C4-2B (cell line): ENCODE results near the gene CC2D1B.
A peak's percentile ranks its signal among the peaks of the same experiment; 100 is the strongest.

Source experiments
- H3K27ac ChIP-seq: fragments of 450-650 bp; 2 replicates; pipeline ENCODE4 v1.5.1; 2017
- CTCF ChIP-seq: fragments of 450-650 bp; conservative IDR thresholded peaks from 2 replicates; pipeline ENCODE4 v1.5.1; 2017; ENCODE audit warnings: mild to moderate bottlenecking
- ZFX ChIP-seq: fragments of 450-650 bp; IDR thresholded peaks from 2 replicates; pipeline ENCODE4 v1.6.1; 2017

Gene CC2D1B

GRCh38 chr1:52367272-52367671, 1.3 kb upstream of the CC2D1B start:
- H3K27ac ChIP-seq, result peak overlapping the region; percentile 89; the same call in 1 of the 2 replicates

DNA sequence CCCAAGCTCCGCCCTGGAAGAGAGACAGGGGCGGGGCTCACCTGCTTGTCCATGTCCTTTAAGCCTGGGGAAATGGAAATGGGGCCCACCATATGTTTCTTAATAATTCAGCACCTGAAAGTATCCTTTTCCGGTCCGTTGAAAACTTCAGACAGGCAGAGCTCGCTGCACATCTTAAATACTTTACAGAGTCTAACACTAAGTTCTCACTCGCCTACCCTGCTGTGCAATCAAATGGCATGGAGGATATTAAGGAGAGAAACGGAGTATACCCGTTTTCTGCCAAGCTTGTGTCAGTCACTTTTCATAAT, 467 bp upstream of the CC2D1B start:
- H3K27ac ChIP-seq, result peak overlapping the region; percentile 89
- no peak for TF ChIP-seq ZFX
- no peak for TF ChIP-seq CTCF

More at GRCh38 chr1:52367272-52367671, 1.3 kb upstream of the CC2D1B start:
- TF ChIP-seq CTCF (no peak), ZFX (no peak)

DNA sequence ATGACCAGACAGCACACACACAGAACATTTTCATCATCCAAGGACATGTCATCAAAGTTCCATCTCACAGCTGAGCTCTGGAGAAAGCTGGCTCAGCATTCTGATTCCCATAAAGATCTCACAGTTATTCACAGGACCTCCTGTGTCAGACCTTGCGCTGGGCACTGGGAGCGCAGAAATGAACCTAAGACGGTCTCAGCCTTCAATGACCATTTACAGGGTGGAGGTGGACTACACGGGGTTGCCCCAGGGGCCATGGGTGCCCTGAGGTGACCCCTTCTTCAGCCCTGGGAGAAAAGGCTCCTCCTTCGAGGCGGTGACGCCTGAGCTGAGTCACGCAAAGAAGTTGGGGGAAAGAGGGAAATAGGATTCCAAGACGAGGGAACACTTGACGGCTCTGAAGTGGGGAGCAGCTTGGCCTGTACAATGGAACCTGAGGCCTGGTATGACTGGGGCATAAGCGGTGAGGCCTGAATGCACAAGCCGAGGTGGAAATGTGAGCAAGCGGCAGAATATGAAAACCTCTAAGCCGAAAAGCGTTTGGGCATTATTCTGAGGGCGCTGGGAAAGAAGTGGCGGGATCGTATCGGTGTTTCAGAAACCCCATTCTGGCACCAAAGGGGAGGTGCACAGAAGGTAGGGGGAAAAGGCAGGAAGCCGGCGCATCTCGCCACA, 797 bp downstream of the CC2D1B start:
- no peak for TF ChIP-seq CTCF
- peak overlapping the region; percentile 89 for H3K27ac ChIP-seq

DNA sequence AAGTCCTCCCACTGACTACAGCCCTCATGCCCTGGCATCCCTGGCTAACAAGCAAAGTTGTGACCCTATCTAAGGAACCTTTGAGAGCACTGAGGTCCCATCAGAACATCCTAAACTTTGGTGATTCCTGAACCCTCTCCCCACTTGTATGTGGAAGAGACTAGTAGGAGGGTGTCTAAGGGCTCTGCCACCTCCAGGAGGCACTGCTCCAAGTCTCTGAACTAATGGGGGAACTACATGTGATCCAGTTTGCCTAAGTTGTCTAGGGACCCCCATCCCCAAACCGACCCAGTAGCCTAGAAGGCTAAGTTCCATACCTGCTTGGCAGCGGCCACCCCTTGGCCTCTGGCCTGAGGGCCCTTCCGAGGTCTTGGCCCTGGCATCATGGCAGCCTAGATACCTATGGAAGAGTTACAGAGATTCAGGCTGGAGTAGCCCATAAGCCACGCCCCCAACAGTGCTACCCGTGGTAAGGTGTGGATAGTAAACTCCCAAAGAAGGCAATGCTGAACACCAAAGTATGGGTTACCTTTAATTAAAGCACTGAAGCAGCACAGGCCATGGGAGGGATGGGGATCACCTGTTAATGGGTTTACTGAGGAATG, 1.7 kb downstream of the CC2D1B start:
- no peak for TF ChIP-seq CTCF
- no peak for TF ChIP-seq ZFX
- peak overlapping the region; percentile 89 for H3K27ac ChIP-seq

DNA sequence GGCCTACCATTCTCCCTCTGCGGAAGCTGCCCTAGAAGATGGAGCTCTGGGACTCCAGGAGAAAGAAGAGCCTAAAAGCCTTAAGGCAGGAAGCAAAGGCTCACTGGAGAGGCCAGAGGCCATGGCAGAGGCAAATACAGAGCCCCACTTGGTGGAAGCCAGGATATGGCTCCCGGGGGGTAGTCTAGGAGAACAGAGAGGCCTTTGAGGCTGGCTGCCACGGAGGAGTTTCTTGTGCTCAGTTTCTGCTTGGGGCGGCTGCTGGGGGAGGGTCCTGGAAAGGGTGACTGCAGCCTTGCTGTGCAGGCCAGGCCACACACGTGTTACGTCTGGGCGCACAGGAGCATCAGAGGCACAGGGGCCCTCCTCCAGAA, 5.4 kb downstream of the CC2D1B start:
- TF ChIP-seq ZFX (no peak), CTCF (no peak)
- H3K27ac ChIP-seq, result no peak overlapping the region

DNA sequence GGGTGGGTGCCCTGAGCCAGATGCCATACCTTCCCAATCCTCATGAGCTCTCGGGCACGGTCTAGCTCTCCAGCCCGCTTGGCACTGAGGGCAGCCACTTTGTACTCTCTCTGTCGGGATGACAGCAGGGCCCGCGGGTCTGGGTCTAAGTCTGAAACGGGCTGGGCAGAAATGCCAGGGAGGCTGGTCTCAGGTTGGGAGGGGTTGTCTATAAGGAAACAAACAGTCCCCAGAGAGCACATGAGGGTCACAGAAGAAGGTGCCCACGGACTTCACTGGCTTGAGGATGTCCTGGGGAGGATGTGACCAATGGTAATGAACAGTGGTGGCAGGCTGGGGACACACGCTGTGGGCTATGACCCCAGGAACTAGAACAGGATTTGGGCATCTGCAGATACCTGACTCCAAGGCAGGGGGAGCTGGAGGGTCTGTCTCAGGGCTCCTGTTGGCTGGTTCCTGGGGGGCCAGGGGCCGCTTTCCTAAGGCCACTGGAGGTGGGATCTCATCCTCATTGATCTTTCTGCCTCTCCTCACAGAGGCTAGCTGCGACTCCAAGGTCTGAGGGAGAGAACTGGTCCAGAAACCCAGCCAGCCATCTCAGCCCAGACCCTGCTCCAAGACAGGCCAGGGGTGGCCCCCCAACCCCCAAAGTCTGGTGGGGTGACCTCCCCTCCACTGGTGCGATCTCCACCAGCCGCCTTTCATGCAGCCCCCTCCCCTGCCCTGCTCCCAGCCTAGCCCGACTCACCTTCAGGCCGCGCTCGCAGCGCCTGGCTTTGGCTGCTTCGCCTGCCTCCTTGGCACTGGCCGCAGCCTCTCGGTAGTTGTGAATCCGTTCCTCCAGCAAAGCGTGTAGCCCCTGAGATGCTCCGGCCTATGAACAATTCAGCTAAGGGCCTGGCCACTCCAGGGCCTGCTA, 6.1 kb downstream of the CC2D1B start:
- no peak overlapping the region for H3K27ac ChIP-seq

More for the DNA sequence above, 6.1 kb downstream of the CC2D1B start:
- TF ChIP-seq CTCF (no peak), ZFX (no peak)
